GM19023 (cell line): Measurements from ENCODE around the gene ARL15.
"Not testable (repeated sequence)": the region's sequence is repeated elsewhere in the genome, so short reads cannot be mapped to it uniquely, and the experiment has no call there.

Experiments used
- ATAC-seq: cut with Tn5 transposase; IDR thresholded peaks from one replicate; pipeline ENCODE4 v1.9.1; 2021; ENCODE audit warnings: mild to moderate bottlenecking, moderate library complexity; ENCODE audit not compliant: unreplicated experiment

ARL15 gene

GRCh38 chr5:54000011-54000410, 310.4 kb downstream of the ARL15 start:
- no peak for ATAC-seq

- ATAC-seq = no peak
Observed at GRCh38 chr5:53997736-53998627, 312.4 kb downstream of the ARL15 start.

- no peak for ATAC-seq
Observed at GRCh38 chr5:53996008-53996407, 314.4 kb downstream of the ARL15 start.

- no peak for ATAC-seq
Observed at GRCh38 chr5:53994148-53994547, 316.2 kb downstream of the ARL15 start.

- ATAC-seq = no peak
Observed at GRCh38 chr5:53991942-53992341, 318.4 kb downstream of the ARL15 start.

GRCh38 chr5:53987101-53987500, 323.3 kb downstream of the ARL15 start:
- no peak for ATAC-seq

- no peak for ATAC-seq
Observed at GRCh38 chr5:53985796-53986195, 324.6 kb downstream of the ARL15 start.

- no peak for ATAC-seq
Observed at GRCh38 chr5:53984971-53985370, 325.4 kb downstream of the ARL15 start.

GRCh38 chr5:53983568-53984460, 326.6 kb downstream of the ARL15 start:
- no peak for ATAC-seq

GRCh38 chr5:53982319-53982718, 328.1 kb downstream of the ARL15 start:
- ATAC-seq = not testable (repeated sequence)

GRCh38 chr5:53980061-53980460, 330.3 kb downstream of the ARL15 start:
- ATAC-seq = no peak

- ATAC-seq = no peak
Observed at GRCh38 chr5:53974021-53974420, 336.4 kb downstream of the ARL15 start.

GRCh38 chr5:53972314-53972713, 338.1 kb downstream of the ARL15 start:
- ATAC-seq = no peak

GRCh38 chr5:53971551-53971950, 338.8 kb downstream of the ARL15 start:
- no peak for ATAC-seq

GRCh38 chr5:53971131-53971530, 339.2 kb downstream of the ARL15 start:
- ATAC-seq = no peak

- no peak for ATAC-seq
Observed at GRCh38 chr5:53970475-53970874, 339.9 kb downstream of the ARL15 start.

- no peak for ATAC-seq
Observed at GRCh38 chr5:53969176-53969730, 341.1 kb downstream of the ARL15 start.

- ATAC-seq = no peak
Observed at GRCh38 chr5:53965459-53965858, 344.9 kb downstream of the ARL15 start.

GRCh38 chr5:53963958-53964357, 346.4 kb downstream of the ARL15 start:
- ATAC-seq = no peak

GRCh38 chr5:53962306-53962705, 348.1 kb downstream of the ARL15 start:
- ATAC-seq = no peak

GRCh38 chr5:53956632-53957031, 353.7 kb downstream of the ARL15 start:
- ATAC-seq = no peak
